SJCRH30 (cell line): ENCODE measurements around the gene EFNA4. TPM values are rescaled to one million over a fixed set of nuclear protein-coding genes. Genes with fewer than 3 reads are reported as not detected.

ENCODE experiments used
- DNase-seq, 2 experiments: peaks; one replicate each; pipeline ENCODE4 v3.0.0-alpha.2; 2015 to 2020
- H3K27ac ChIP-seq: fragments of 250-450 bp; sonication (Bioruptor Pico); 2 replicates; pipeline ENCODE4 v1.5.1; 2020; ENCODE audit warnings: mild to moderate bottlenecking, moderate library complexity
- H3K27me3 ChIP-seq: fragments of 250-450 bp; sonication (Bioruptor Pico); 2 replicates; pipeline ENCODE4 v1.5.1; 2020; ENCODE audit warnings: mild to moderate bottlenecking, moderate library complexity
- H3K36me3 ChIP-seq: fragments of 250-450 bp; sonication (Bioruptor Pico); 2 replicates; pipeline ENCODE4 v1.5.1; 2020; ENCODE audit warnings: mild to moderate bottlenecking, moderate library complexity
- H3K4me1 ChIP-seq: fragments of 250-450 bp; sonication (Bioruptor Pico); 2 replicates; pipeline ENCODE4 v1.5.1; 2020; ENCODE audit warnings: mild to moderate bottlenecking, moderate library complexity
- H3K4me3 ChIP-seq: fragments of 250-450 bp; sonication (Bioruptor Pico); 2 replicates; pipeline ENCODE4 v1.5.1; 2020; ENCODE audit warnings: mild to moderate bottlenecking, moderate library complexity
- H3K9me3 ChIP-seq: fragments of 250-450 bp; sonication (Bioruptor Pico); replicated peaks from 2 replicates; pipeline ENCODE4 v1.5.1; 2020; ENCODE audit warnings: mild to moderate bottlenecking, moderate library complexity
- total RNA-seq: library from RNA; depleted of rRNA; stranded (reverse); fragments of >200 nt; shearing (Covaris generic); gene quantifications from 2 replicates; pipeline ENCODE4 v1.2.3, GENCODE V29; 2014

The EFNA4 gene
- total RNA-seq, 1 experiment from 2014 or later = 15.3 TPM

DNA sequence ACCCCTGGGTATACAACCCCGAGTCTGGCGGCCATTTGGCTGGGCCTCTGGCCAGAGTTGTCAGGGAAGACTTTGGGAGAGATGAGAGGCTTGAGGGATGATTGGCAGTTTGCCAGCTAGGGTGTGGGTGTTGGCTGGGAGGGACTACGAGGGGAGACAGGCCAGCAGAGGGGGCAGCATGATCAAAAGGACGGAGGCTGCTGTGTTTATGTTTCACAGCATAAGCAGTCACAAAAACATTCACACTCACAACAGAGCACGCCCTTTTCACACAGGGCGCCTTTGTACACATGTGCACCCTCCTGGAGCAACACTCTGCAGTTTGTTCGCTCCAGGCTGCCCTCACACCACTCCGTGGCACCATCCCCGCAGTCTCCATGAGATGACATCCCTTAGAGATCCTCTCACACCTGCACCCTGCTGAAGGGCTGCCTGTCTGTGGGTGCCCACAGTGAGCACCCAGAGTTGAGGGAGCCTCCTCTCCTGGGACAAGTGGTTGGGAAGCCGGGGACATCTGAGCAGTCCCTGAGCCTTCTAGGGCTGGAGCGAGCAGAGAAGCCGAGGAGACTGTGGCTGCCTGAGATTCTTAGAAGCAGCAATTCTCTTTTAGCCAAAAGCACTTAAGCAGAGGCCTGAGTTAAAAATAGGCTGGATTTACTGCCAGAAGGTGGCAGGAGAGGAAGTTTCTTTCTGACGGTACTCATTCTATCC lies 30.5 kb downstream of the EFNA4 start:
- no peaks in the 10 kb centered on the region for H3K9me3 ChIP-seq
- peak; percentile 78 to 82 for DNase-seq
- H3K4me1 ChIP-seq = peaks cover 3% of the 10 kb centered on the region; the same call in 1 of the 2 replicates
- no peak overlapping the region for H3K27ac ChIP-seq
- no peak overlapping the region for H3K4me3 ChIP-seq
- no peaks in the 10 kb centered on the region for H3K36me3 ChIP-seq
- no peaks in the 10 kb centered on the region for H3K27me3 ChIP-seq

DNA sequence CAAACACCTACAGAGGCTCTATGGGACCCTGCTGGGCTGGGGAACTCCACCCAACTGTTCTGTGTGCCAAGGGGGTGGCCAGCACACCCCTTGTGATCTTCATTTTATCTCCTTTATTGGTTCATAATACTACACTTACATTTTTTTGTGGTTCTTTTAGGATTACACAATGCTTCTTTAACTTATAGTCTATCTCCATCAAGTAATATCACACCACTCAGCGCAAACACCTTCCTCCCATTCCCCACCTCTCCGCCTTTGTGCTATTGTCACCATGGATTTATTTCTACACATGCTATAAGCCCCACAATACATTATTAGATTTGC lies 31.0 kb downstream of the EFNA4 start:
- peaks cover 3% of the 10 kb centered on the region; the same call in 1 of the 2 replicates for H3K4me1 ChIP-seq
- DNase-seq = no peak

DNA sequence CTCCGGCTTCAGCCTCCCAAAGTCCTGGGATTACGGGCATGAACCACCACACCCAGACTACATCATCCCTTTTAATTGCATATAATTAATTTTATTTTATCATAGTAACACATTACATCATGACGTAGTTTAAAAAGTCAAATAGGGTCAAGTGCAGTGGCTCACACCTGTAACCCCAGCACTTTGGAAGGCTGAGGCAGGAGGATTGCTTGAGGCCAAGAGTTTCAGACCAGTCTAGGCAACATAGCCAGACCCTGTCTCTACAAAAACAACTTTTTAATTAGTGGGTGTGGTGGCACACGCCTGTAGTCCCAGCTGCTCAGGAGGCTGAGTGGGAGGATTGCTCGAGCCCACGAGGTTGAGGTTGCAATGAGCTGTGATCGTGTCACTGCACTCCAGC lies 35.8 kb downstream of the EFNA4 start:
- DNase-seq = no peak
- Histone ChIP-seq H3K4me1 (no peaks in the 10 kb centered on the region), H3K27me3 (no peaks in the 10 kb centered on the region), H3K36me3 (no peaks in the 10 kb centered on the region), H3K27ac (no peak overlapping the region), H3K9me3 (no peaks in the 10 kb centered on the region), H3K4me3 (no peak overlapping the region)

More for the DNA sequence above, 31.0 kb downstream of the EFNA4 start:
- no peak overlapping the region for H3K4me3 ChIP-seq
- H3K36me3 ChIP-seq = no peaks in the 10 kb centered on the region
- H3K27me3 ChIP-seq = no peaks in the 10 kb centered on the region
- no peaks in the 10 kb centered on the region for H3K9me3 ChIP-seq
- no peak overlapping the region for H3K27ac ChIP-seq

DNA sequence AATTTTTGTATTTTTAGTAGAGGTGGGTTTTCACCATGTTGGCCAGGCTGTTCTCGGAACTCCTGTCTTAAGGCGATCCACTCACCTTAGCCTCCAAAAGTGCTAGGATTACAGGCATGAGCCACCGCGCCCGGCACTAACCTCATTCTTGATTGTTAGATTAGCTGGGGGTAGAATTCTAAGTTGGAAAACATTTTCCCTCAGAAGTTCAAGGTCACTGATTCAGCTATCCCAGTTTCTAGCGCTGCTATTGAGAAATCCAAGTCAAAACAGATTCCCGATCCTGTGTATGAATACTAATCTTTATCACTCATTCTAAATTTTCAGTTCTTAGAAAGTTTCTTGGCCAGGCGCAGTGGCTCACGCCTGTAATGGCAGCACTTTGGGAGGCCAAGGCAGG lies 39.8 kb downstream of the EFNA4 start:
- Histone ChIP-seq H3K36me3 (no peaks in the 10 kb centered on the region), H3K4me3 (no peak overlapping the region), H3K27me3 (no peaks in the 10 kb centered on the region; the same call in 1 of the 2 replicates), H3K27ac (no peak overlapping the region), H3K4me1 (no peaks in the 10 kb centered on the region), H3K9me3 (no peaks in the 10 kb centered on the region)
- no peak for DNase-seq

DNA sequence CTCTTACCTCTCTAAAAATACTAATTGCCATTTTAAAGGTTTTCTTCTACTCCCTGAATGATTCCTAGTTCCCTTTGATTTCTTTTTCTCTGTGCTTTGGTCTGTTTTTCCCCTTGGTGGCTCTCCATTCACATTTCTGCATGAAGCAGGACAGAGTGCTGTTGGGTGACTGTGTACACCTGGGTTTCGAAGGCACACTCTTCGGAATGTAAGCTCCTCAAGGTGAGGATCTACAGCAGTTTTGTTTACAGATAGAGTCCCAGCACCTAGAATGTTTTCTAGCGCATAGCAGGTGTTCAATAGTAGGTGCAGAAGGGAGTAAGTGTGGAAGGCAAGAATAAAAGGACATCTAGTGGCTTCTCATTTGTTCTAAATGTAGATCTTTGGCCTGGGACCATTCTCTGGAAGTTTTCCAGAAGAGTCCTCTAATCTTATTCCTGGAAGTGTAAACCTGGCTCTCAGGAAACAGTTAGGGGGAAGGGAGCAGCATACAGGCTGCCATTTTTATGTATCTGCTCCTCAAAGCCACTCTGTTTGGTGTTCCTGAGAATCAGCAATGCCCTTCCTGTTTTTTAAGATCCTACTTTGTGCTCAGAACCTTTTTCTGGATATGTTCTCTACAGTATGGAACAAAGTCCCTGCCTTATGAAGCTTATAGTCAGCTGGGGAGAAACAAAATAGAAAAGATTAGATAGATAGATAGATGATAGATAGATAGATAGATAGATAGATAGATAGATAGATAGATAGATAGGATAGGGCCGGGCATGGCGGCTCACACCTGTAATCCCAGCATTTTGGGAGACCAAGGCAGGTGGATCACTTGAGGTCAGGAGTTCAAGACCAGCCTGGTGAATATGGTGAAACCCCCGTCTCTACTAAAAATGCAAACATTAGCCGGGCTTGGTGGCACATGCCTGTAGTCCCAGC lies 41.3 kb downstream of the EFNA4 start:
- Histone ChIP-seq H3K36me3 (no peaks in the 10 kb centered on the region), H3K27ac (no peak overlapping the region), H3K9me3 (no peaks in the 10 kb centered on the region), H3K27me3 (no peaks in the 10 kb centered on the region; the same call in 1 of the 2 replicates), H3K4me3 (no peak overlapping the region), H3K4me1 (no peaks in the 10 kb centered on the region)
- no peak for DNase-seq

DNA sequence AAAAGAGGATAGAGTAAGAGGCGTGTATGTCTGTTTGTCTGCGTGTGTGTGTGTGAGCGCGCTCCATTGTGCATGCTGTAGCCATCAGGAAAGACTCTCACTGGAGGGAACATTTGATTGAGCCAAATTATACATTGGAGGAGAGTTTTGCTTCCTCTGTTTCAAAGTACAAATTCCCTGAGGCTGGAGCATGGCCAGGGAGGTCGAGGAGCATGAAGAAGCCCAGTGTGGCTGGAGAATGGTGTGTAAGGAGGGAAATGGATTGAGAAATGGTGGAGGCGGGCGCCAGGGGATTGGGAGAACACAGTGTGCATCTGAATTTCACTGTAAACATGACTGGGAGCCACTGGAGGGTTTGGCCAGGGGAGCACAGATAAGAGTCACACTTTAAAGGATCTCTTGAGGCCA lies 42.1 kb downstream of the EFNA4 start:
- Histone ChIP-seq H3K9me3 (no peaks in the 10 kb centered on the region), H3K36me3 (no peaks in the 10 kb centered on the region), H3K4me3 (no peak overlapping the region), H3K27me3 (no peaks in the 10 kb centered on the region; the same call in none of the 2 replicates), H3K4me1 (0 out of 2 replicates have a peak, but pooled peaks cover 2% of the 10 kb centered on the region), H3K27ac (no peak overlapping the region)
- DNase-seq = no peak

DNA sequence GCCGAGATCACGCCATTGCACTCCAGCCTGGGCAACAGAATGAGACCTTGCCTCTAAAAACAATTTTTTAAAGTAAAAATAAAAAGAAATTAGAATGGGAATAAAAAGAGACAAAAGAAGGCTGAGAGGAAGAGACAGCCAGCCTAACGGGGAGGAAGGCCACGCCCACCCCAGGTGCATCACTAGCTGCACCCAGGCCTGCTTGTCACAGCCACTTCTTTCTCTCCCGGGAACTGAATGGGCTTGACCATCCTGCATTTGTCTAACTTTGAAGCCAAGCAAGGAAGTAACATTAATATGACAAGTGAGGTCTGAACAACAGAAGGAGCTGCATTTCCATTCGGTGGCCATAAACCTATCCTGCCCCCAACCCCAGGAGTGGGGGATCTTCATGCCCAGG lies 43.3 kb downstream of the EFNA4 start:
- Histone ChIP-seq H3K27me3 (no peaks in the 10 kb centered on the region; the same call in none of the 2 replicates), H3K4me1 (0 out of 2 replicates have a peak, but pooled peaks cover 2% of the 10 kb centered on the region), H3K36me3 (no peaks in the 10 kb centered on the region), H3K4me3 (no peak overlapping the region), H3K9me3 (no peaks in the 10 kb centered on the region), H3K27ac (no peak overlapping the region)
- no peak for DNase-seq

DNA sequence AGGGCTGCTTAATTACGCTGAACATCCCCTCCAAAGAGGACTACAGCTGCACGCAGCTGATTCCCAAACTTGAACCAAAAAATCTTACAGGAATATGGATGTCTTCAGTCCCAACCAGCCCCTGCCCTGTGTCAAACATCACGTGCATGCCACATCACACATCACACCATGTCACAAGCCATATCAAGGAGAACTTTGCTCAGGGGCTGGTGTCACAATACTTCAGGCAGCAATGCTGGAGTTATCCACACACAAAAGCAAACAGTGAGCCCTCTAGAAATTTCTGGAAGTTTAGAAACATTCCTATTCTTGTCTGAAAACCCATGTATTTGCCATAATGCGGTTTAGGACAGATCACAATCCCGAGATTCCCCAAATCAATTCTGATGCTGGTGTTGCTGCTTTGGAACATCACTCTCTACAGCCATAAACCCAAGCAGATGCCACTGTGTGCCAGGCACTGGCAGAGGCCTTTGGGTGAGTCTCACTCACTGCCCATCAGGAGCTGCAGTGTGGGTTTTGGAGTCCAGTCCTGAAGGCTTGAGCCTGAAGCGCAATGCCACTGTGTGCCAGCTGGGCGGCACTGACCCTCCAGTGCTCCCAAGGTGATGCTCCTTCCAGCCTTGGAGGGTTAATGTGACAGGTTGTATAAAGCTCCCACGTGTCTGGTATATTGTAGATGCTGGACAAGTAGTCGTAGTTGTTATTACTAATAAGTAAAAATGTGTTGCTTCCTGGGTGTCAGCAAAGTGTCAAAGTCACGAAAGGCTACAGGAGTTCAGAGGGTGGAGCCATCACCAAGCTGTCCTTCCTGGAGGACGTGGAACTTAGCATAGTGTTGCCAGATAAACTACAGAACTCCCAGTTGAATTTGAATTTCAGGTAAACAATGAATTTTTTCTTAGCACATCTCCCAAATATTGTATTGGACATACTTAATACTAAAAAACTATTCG lies 44.0 kb downstream of the EFNA4 start:
- Histone ChIP-seq H3K9me3 (no peaks in the 10 kb centered on the region), H3K27ac (no peak overlapping the region), H3K4me3 (no peak overlapping the region), H3K27me3 (no peaks in the 10 kb centered on the region; the same call in none of the 2 replicates), H3K36me3 (no peaks in the 10 kb centered on the region), H3K4me1 (peaks cover 7% of the 10 kb centered on the region; the same call in 1 of the 2 replicates)
- DNase-seq = no peak

DNA sequence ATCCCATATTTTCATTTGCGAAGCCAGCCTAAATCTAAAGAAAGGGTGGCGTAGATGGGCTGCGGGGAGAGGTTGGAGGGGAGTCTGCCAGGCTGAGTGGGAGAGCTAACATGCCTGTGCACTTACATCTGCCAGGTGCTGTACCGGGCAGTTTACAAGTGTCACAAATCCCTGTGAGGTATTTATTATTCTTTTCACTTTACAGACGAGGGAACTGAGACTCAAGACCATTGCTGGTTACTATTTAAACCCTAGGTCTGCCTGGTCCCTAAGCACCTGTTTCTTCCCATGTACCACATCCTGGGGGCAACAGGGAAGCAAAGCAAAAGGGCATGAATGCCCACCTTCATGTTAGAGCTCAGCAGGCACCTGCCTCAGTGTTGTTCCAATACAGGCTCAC lies 44.8 kb downstream of the EFNA4 start:
- Histone ChIP-seq H3K27ac (no peak overlapping the region), H3K4me1 (peaks cover 12% of the 10 kb centered on the region), H3K4me3 (no peak overlapping the region), H3K36me3 (no peaks in the 10 kb centered on the region), H3K27me3 (no peaks in the 10 kb centered on the region; the same call in none of the 2 replicates), H3K9me3 (no peaks in the 10 kb centered on the region)
- DNase-seq = no peak

DNA sequence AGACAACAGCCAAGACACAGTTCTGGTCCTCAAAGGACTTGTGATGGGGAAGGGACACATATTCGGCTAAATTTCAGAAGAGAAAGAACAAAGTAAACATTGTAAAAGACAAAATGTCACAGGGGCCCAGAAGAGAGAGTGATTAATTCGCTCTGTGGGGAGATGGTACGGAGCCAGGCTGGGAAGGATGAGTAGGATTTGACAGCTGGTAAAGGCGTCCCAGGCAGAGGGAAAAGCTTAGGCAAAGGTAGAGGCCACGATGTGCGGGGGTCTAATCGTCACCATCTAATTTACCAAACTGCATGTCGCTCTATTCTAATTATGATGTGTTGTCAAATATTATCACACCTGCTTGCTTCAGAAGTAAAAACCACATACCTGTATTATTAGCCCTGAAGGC lies 46.8 kb downstream of the EFNA4 start:
- H3K4me1 ChIP-seq = peaks cover 20% of the 10 kb centered on the region
- no peaks in the 10 kb centered on the region for H3K36me3 ChIP-seq
- DNase-seq = no peak
- no peak overlapping the region for H3K27ac ChIP-seq
- no peak overlapping the region for H3K4me3 ChIP-seq
- H3K27me3 ChIP-seq = no peaks in the 10 kb centered on the region; the same call in none of the 2 replicates
- no peaks in the 10 kb centered on the region for H3K9me3 ChIP-seq

DNA sequence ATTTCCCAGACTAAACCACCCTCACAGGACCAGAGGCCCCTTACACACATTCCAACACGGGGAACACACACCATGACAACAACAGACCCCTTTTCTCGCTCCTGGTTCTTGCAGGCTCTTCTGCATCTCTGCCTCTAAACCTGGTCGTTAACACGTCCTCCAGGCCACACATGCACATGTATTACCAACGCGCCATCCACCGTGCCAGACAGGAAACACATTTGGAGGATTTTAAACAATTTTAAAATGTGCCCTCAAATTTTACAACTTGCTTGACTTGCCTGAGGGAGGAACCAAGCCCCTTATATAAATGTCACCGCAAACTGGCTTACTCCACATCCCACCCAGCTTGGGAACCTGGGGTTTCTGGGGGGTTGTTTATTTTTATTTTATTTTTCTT lies 47.3 kb downstream of the EFNA4 start:
- H3K36me3 ChIP-seq = no peaks in the 10 kb centered on the region
- DNase-seq = no peak
- no peaks in the 10 kb centered on the region; the same call in none of the 2 replicates for H3K27me3 ChIP-seq

DNA sequence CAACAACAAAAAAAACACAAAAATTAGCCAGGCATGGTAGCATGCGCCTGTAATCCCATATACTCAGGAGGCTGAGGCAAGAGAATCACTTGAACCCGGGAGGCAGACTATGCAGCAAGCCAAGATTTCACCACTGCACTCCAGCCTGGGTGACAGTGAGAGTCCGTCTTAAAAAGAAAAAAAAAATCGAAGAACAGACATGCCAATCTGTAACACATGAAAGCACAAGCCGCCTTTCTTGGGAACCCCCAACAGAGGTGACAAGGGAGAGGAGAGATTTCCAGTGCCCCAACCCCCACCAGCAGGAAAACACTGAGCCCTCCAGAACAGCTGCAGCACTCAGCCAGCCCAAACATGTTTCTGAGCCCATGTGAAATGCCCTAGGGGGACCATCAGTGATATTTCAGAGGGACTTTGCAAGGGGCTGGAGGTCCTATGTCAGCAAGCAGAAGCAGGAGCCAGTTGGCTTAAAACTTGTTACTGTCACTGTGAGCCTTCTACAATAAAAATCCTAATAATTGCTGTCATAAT lies 50.0 kb downstream of the EFNA4 start:
- Histone ChIP-seq H3K9me3 (no peaks in the 10 kb centered on the region), H3K4me1 (peaks cover 20% of the 10 kb centered on the region), H3K27me3 (no peaks in the 10 kb centered on the region; the same call in 1 of the 2 replicates), H3K27ac (peak overlapping the region; percentile 34; the same call in 1 of the 2 replicates), H3K4me3 (no peak overlapping the region), H3K36me3 (no peaks in the 10 kb centered on the region)
- DNase-seq = peak; percentile 83 to 91

More for the DNA sequence above, 47.3 kb downstream of the EFNA4 start:
- Histone ChIP-seq H3K27ac (no peak overlapping the region), H3K9me3 (no peaks in the 10 kb centered on the region), H3K4me1 (peaks cover 20% of the 10 kb centered on the region), H3K4me3 (no peak overlapping the region)

DNA sequence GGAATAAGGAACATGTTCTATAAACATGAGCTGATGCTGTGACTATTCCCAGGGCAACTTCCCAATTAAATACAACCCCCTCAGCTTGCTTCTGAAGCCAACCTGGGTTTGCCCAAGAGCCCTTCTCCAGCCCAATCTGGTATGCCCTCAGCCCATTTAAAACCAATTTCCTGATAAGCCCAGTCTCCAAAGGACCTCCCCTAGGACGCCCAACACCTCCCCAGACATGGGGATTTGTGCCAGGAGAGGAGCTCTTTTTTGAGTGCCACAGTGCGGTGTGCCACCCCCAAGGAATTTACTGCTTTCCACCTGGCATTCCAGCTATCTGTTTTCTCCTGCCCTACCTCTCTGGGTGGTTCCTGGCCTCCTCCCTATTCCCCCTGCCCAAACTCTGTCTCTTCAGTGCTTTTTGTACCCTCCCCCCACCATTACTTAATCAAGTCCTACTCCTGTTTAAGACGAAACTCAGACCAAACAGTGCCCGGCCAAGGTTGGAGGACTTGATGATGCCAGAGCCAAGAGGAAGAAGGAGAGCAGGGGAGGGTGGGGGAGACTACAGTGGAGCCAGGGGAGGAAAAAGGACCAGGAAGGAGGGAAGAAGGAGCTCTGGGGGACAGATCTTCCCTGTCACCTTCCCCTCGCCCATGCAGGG lies 52.7 kb downstream of the EFNA4 start:
- no peaks in the 10 kb centered on the region for H3K36me3 ChIP-seq
- DNase-seq = no peak
- peaks cover 17% of the 10 kb centered on the region for H3K4me1 ChIP-seq
- H3K4me3 ChIP-seq = no peak overlapping the region
- H3K9me3 ChIP-seq = no peaks in the 10 kb centered on the region
- H3K27me3 ChIP-seq = no peaks in the 10 kb centered on the region
- no peak overlapping the region for H3K27ac ChIP-seq
